A549 (cell line): ENCODE results near the gene RSPH6A. TPM values are rescaled to one million over a fixed set of nuclear protein-coding genes. Genes with fewer than 3 reads are reported as not detected.
A peak's percentile ranks its signal among the peaks of the same experiment; 100 is the strongest.

Source experiments
- ATAC-seq, 2 experiments: fragments of 200-7000 bp in 1 of 2; fragments of >200 bp in 1 of 2; cut with Nextera tagmentation in 1 of 2; cut with Tn5 transposase in 1 of 2; 3 replicates each; pipeline versions ENCODE4 v1.8.0 to v1.9.1; 2018 to 2020; ENCODE audit warnings: mild to moderate bottlenecking in 1 of 2, moderate library complexity in 1 of 2
- CTCF ChIA-PET: fragments of 300-600 bp; sonication (Branson Sonifier 250); formaldehyde crosslinking; extraction: SDS; loops from one replicate; lab custom pipeline; 2021; ENCODE audit warnings: antibody characterized with exemption, inconsistent platforms; lab: Yijun Ruan, JAX
- POLR2A ChIA-PET: fragments of 350-600 bp; formaldehyde crosslinking; extraction: SDS; loops from one replicate; lab custom pipeline; 2021; ENCODE audit warnings: antibody characterized with exemption, inconsistent platforms; lab: Yijun Ruan, JAX
- DNase-seq, 2 experiments: peaks; one replicate each; pipeline versions ENCODE4 v3.0.0 to v3.0.0-alpha.2; 2011 to 2016; ENCODE audit warnings: low read depth in 1 of 2, low spot score in 1 of 2
- FAIRE-seq: peaks from 2 replicates; lab custom pipeline; 2011; peaks lifted over from hg19 to GRCh38; lab: Jason Lieb, UNC
- H3K27ac ChIP-seq, 2 experiments: fragments of >200 bp; sonication (Bioruptor Twin); formaldehyde crosslinking; 3 replicates each; pipeline ENCODE4 v1.5.1; 2016 to 2017
- H3K4me1 ChIP-seq: fragments of >200 bp; sonication (Bioruptor Twin); formaldehyde crosslinking; 3 replicates; pipeline ENCODE4 v1.6.1; 2016
- H3K4me2 ChIP-seq: fragments of >200 bp; sonication (Bioruptor Twin); formaldehyde crosslinking; 3 replicates; pipeline ENCODE4 v1.6.1; 2016
- H3K4me3 ChIP-seq: fragments of >200 bp; sonication (Bioruptor Twin); formaldehyde crosslinking; 3 replicates; pipeline ENCODE4 v1.5.1; 2016
- H3K9me3 ChIP-seq: fragments of >200 bp; sonication (Bioruptor Twin); formaldehyde crosslinking; 3 replicates; pipeline ENCODE4 v1.6.1; 2016
- BHLHE40 ChIP-seq: IDR thresholded peaks from 2 replicates; pipeline ENCODE4 v1.6.1; 2012; ENCODE audit warnings: low read depth, low read length, inconsistent platforms
- ESRRA ChIP-seq: fragments of 150-350 bp; IDR thresholded peaks from 2 replicates; pipeline ENCODE4 v1.6.1; 2014; ENCODE audit warnings: mild to moderate bottlenecking, low read length, borderline replicate concordance
- FOSL2 ChIP-seq, 2 experiments: fragments of 450-650 bp in 1 of 2; fragments of >200 bp in 1 of 2; sonication (Bioruptor Twin) in 1 of 2; formaldehyde crosslinking; IDR thresholded peaks; 2 replicates each; pipeline versions ENCODE4 v1.5.0 to v1.6.1; 2016 to 2020; ENCODE audit warnings: mild to moderate bottlenecking in 1 of 2, moderate library complexity in 1 of 2
- HDAC2 ChIP-seq: fragments of 200-600 bp; sonication (generic); IDR thresholded peaks from 2 replicates; pipeline ENCODE4 v1.6.1; 2016
- HEYL ChIP-seq: fragments of 250-450 bp; sonication (Bioruptor Pico); IDR thresholded peaks from 2 replicates; pipeline ENCODE4 v1.8.0; 2021; ENCODE audit warnings: mild to moderate bottlenecking, moderate library complexity
- HOXA7 ChIP-seq: fragments of 250-450 bp; sonication (Bioruptor Pico); IDR thresholded peaks from 2 replicates; pipeline ENCODE4 v1.5.0; 2020; ENCODE audit warnings: mild to moderate bottlenecking, moderate library complexity
- HOXB13 ChIP-seq: fragments of 250-450 bp; sonication (Bioruptor Pico); IDR thresholded peaks from 2 replicates; pipeline ENCODE4 v1.5.0; 2020; ENCODE audit warnings: low read depth, mild to moderate bottlenecking, moderate library complexity
- HOXB5 ChIP-seq: fragments of 250-450 bp; sonication (Bioruptor Pico); IDR thresholded peaks from 2 replicates; pipeline ENCODE4 v1.5.0; 2020; ENCODE audit warnings: mild to moderate bottlenecking, moderate library complexity
- MAFK ChIP-seq: fragments of 450-650 bp; IDR thresholded peaks from 2 replicates; pipeline ENCODE4 v1.6.1; 2014; ENCODE audit not compliant: partially characterized antibody
- MAZ ChIP-seq: fragments of 150-350 bp; IDR thresholded peaks from 2 replicates; pipeline ENCODE4 v1.6.1; 2014; ENCODE audit warnings: antibody characterized with exemption, low read depth, low read length, borderline replicate concordance
- NFE2L2 ChIP-seq: fragments of 150-350 bp; conservative IDR thresholded peaks from 2 replicates; pipeline ENCODE4 v1.6.1; 2014; ENCODE audit warnings: low read length
- NR3C1 ChIP-seq: fragments of >200 bp; sonication (Bioruptor Twin); formaldehyde crosslinking; IDR thresholded peaks from 3 replicates; pipeline ENCODE4 v1.6.1; 2017
- RCOR1 ChIP-seq: fragments of 150-350 bp; IDR thresholded peaks from 2 replicates; pipeline ENCODE4 v1.6.1; 2014; ENCODE audit warnings: antibody characterized with exemption, low read length, low read depth
- SREBF2 ChIP-seq: fragments of 450-650 bp; IDR thresholded peaks from 2 replicates; pipeline ENCODE4 v1.6.1; 2014; ENCODE audit warnings: mild to moderate bottlenecking, moderate library complexity
- TFCP2L1 ChIP-seq: fragments of 250-450 bp; sonication (Bioruptor Pico); IDR thresholded peaks from 2 replicates; pipeline ENCODE4 v1.5.0; 2021; ENCODE audit warnings: mild to moderate bottlenecking
- ZC3H11A ChIP-seq: fragments of 450-650 bp; IDR thresholded peaks from 2 replicates; pipeline ENCODE4 v1.6.1; 2014; ENCODE audit warnings: antibody characterized with exemption, mild to moderate bottlenecking
- whole genome bisulfite sequencing: methylation state at CpG from one replicate; pipeline ENCODE4 v1.1.6; 2017; ENCODE audit errors: missing lambda C conversion rate; 5-methylcytosine and 5-hydroxymethylcytosine counted together
- polyA plus RNA-seq, 4 experiments: library from polyadenylated mRNA; depleted of rRNA in 3 of 4; stranded (reverse); fragments of >200 nt; fragmentation: RNase III in 1 of 4; extraction: RNeasy Plus Mini Kit Qiagen cat#74134 plus additional on column Dnase treatment in 1 of 4; gene quantifications; 2 replicates in 3 of 4; 3 replicates in 1 of 4; pipeline ENCODE4 v1.2.3, GENCODE V29; 2011 to 2017
- TF ChIP-seq, protein P1 (sequence below): fragments of 200-600 bp; sonication (generic); IDR thresholded peaks from 2 replicates; pipeline ENCODE4 v1.6.1; 2016; ENCODE audit warnings: antibody characterized with exemption, mild to moderate bottlenecking, moderate library complexity
- TF ChIP-seq, protein P2 (sequence below): fragments of >200 bp; sonication (Bioruptor Twin); formaldehyde crosslinking; IDR thresholded peaks from 3 replicates; pipeline ENCODE4 v1.5.1; 2016

Gene RSPH6A
- polyA plus RNA-seq, 2 of the 4 experiments (the other 2 are of a cell fraction) = not detected

DNA sequence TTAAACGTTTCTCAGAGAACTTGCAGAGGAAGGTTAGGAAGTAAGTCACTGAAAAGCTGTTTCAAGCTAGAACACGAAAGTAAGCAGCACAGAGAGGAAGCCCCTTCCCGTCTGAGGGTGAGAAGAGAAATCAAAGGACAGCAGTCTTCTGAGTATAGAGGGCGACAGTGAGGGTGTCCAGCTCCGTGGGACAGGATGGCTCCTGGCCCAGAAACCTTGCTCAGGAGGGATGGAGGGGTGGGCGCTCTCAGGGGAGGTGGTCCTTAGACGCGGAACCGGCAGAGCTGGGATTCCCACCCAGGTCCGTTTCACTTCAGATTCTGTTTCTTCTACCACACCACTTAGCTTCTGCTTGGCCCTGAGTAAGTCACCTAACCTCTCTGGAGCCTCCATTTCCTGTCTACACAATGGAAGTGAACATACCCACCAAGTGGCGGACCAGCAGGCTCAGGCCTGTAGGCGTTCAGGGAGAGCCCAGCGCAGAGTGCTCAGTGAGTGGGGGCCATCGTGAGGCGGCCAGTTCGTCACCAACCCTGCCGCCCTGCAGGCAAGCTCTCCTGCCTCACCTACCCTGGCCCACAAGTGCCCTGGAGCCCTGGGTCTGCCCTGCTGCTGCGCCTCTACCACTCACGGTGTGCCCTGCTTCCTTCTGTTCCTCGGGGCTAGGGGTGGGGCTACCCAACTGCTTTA lies 5.5 kb upstream of the RSPH6A start:
- Histone ChIP-seq H3K4me1 (peaks cover 10% of the 10 kb centered on the region; the same call in 1 of the 3 replicates), H3K4me2 (no peak overlapping the region), H3K4me3 (no peak overlapping the region)
- ChIA-PET POLR2A (interaction anchor here (1.1 to 1.3 kb wide), 2 partner anchors 8 to 43 kb away, joined by 3 to 5 read pairs; partner anchors contain the start of gene SYMPK), CTCF (interaction anchor here (0.6 to 74.3 kb wide), 7 partner anchors 12 to 445 kb away, joined by 3 to 2204 read pairs (median 151); partner anchors contain the start of genes DMPK, DMWD, IRF2BP1 and RSPH6A)
- no peak for FAIRE-seq
- 78% methylated on average over 20 of the region's 20 CpGs for WGBS
- no peak for DNase-seq
- TF ChIP-seq MAZ (no peak), TFCP2L1 (CRISPR knock-in tag) (no peak), NR3C1 (no peak)
- TF ChIP-seq, all 56 proteins: peak for 0
- Histone ChIP-seq H3K9me3 (no peaks in the 10 kb centered on the region), H3K27ac (no peak overlapping the region)
- no peak for ATAC-seq

GRCh38 chr19:45819769-45820168 lies 4.7 kb upstream of the RSPH6A start:
- FAIRE-seq (no peak), ATAC-seq (no peak)
- ChIA-PET CTCF (interaction anchor here (8.9 to 74.3 kb wide), 4 partner anchors 12 to 63 kb away, joined by 151 to 2204 read pairs (median 1186); partner anchors contain the start of genes DMPK, DMWD, IRF2BP1 and RSPH6A), POLR2A (interaction anchor here (1.1 to 1.3 kb wide), 2 partner anchors 9 to 44 kb away, joined by 3 to 5 read pairs; partner anchors contain the start of gene SYMPK)
- 88% methylated on average over 6 of the region's 6 CpGs for WGBS
- H3K27ac ChIP-seq = peak overlapping the region in 1 of 2 experiments; percentile 18; a peak in 2 of 6 replicates
- H3K9me3 ChIP-seq = no peaks in the 10 kb centered on the region
- TF ChIP-seq ESRRA (no peak), HDAC2 (no peak), BHLHE40 (no peak), ZC3H11A (no peak), MAZ (no peak), MAFK (no peak), HEYL (CRISPR knock-in tag) (no peak), HOXB13 (no peak), HOXB5 (CRISPR knock-in tag) (no peak), SREBF2 (no peak), HOXA7 (CRISPR knock-in tag) (no peak), RCOR1 (no peak), FOSL2 (IDR thresholded peaks at IDR 0.05) (no peak), FOSL2 (CRISPR knock-in tag; IDR thresholded peaks at IDR 0.05) (no peak), NFE2L2 (no peak)
- TF ChIP-seq, protein P1, sequence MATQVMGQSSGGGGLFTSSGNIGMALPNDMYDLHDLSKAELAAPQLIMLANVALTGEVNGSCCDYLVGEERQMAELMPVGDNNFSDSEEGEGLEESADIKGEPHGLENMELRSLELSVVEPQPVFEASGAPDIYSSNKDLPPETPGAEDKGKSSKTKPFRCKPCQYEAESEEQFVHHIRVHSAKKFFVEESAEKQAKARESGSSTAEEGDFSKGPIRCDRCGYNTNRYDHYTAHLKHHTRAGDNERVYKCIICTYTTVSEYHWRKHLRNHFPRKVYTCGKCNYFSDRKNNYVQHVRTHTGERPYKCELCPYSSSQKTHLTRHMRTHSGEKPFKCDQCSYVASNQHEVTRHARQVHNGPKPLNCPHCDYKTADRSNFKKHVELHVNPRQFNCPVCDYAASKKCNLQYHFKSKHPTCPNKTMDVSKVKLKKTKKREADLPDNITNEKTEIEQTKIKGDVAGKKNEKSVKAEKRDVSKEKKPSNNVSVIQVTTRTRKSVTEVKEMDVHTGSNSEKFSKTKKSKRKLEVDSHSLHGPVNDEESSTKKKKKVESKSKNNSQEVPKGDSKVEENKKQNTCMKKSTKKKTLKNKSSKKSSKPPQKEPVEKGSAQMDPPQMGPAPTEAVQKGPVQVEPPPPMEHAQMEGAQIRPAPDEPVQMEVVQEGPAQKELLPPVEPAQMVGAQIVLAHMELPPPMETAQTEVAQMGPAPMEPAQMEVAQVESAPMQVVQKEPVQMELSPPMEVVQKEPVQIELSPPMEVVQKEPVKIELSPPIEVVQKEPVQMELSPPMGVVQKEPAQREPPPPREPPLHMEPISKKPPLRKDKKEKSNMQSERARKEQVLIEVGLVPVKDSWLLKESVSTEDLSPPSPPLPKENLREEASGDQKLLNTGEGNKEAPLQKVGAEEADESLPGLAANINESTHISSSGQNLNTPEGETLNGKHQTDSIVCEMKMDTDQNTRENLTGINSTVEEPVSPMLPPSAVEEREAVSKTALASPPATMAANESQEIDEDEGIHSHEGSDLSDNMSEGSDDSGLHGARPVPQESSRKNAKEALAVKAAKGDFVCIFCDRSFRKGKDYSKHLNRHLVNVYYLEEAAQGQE = no peak
- TF ChIP-seq, protein P2, sequence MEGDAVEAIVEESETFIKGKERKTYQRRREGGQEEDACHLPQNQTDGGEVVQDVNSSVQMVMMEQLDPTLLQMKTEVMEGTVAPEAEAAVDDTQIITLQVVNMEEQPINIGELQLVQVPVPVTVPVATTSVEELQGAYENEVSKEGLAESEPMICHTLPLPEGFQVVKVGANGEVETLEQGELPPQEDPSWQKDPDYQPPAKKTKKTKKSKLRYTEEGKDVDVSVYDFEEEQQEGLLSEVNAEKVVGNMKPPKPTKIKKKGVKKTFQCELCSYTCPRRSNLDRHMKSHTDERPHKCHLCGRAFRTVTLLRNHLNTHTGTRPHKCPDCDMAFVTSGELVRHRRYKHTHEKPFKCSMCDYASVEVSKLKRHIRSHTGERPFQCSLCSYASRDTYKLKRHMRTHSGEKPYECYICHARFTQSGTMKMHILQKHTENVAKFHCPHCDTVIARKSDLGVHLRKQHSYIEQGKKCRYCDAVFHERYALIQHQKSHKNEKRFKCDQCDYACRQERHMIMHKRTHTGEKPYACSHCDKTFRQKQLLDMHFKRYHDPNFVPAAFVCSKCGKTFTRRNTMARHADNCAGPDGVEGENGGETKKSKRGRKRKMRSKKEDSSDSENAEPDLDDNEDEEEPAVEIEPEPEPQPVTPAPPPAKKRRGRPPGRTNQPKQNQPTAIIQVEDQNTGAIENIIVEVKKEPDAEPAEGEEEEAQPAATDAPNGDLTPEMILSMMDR = no peak
- TF ChIP-seq, all 56 proteins: peak for 0
- no peak for DNase-seq
- Histone ChIP-seq H3K4me3 (no peak overlapping the region), H3K4me2 (no peak overlapping the region), H3K4me1 (peaks cover 10% of the 10 kb centered on the region; the same call in 1 of the 3 replicates)
